Stimulated activated CD8-positive, alpha-beta memory T cell treated with anti-CD3 and anti-CD28 coated beads, Interleukin-12 subunit alpha, Interleukin-12 subunit beta, amount 100 ng/mL, for 24 hours (primary cell): ENCODE results near the gene RAP1GDS1.
A peak's percentile ranks its signal among the peaks of the same experiment; 100 is the strongest.

ENCODE experiments used
- DNase-seq: peaks from one replicate; pipeline ENCODE4 v3.0.0-alpha.2; 2020; ENCODE audit errors: extremely low read depth

The RAP1GDS1 gene

GRCh38 chr4:98482847-98483806 lies 221.9 kb downstream of the RAP1GDS1 start:
- DNase-seq = peak; percentile 14

- no peak for DNase-seq
Observed at GRCh38 chr4:98484031-98484430, 222.8 kb downstream of the RAP1GDS1 start.

- DNase-seq = no peak
Observed at GRCh38 chr4:98485816-98486345, 224.7 kb downstream of the RAP1GDS1 start.

- DNase-seq = no peak
Observed at GRCh38 chr4:98490251-98490650, 229.1 kb downstream of the RAP1GDS1 start.

GRCh38 chr4:98491899-98492559 lies 230.8 kb downstream of the RAP1GDS1 start:
- DNase-seq = no peak

- DNase-seq = no peak
Observed at GRCh38 chr4:98493296-98493695, 232.1 kb downstream of the RAP1GDS1 start.
